ENCODE data around the gene TNRC6C. TPM values are rescaled to one million over a fixed set of nuclear protein-coding genes. Genes with fewer than 3 reads are reported as not detected.

Gene TNRC6C
- total and polyA plus RNA-seq, 9 of the 15 experiments (the other 6 are each of a cell fraction or from before 2014, with no cell fraction given), result 0.20 to 4.9 (median 2.3) TPM

DNA sequence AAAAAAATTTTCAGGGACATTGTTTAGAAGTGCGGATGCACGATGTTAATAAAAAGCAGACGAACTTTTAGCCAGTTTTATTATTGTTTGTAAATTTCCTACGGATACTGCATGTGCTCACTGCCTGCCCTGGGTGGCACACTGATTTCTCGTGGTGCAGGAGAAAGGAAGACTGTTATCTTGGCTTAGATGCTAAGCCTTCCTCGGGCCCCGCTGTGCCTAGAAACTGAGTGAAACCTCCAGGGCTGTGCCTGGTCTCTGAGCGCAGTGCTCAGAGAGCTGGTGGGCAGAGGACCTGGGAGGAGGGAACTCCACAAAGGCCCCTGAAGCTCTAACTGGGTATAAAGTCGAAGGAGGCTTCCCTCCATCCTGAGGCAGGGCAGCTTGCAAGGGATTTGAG lies 35.4 kb upstream of the TNRC6C start:
- intact Hi-C loops (cut with micrococcal nuclease) (no loop called here), in situ Hi-C loops (cut with MboI) (no loop called here)
- Histone ChIP-seq H3K4me3 (no peak overlapping the region), H3K79me2 (ENCODE audit: control insufficient read depth, insufficient read depth, low read length) (no peaks in the 10 kb centered on the region), H3K27me3 (ENCODE audit: control insufficient read depth in 2 of 2, insufficient read depth in 2 of 2, low read length in 2 of 2) (peaks cover 23 to 70% of the 10 kb centered on the region in 2 experiments), H3K9ac (ENCODE audit: insufficient read depth in 1 of 2, low read depth in 2 of 2, low read length in 2 of 2) (no peak overlapping the region), H3K9me3 (replicated peaks; ENCODE audit: control insufficient read depth, insufficient read depth, low read depth, low read length) (peaks cover 3% of the 10 kb centered on the region; the same call in 1 of the 2 replicates), H3K4me1 (replicated peaks in 1 of 2; ENCODE audit: control insufficient read depth in 2 of 2, insufficient read depth in 2 of 2, low read length in 2 of 2) (peaks cover 6 to 7% of the 10 kb centered on the region in 2 experiments; a peak in 3 of 5 replicates), H3K27ac (ENCODE audit: extremely low read depth, low read depth, low read length) (no peak overlapping the region), H4K20me1 (replicated peaks; ENCODE audit: control insufficient read depth, insufficient read depth, low read length) (peaks cover 6% of the 10 kb centered on the region; the same call in 1 of the 2 replicates), H3K36me3 (ENCODE audit: control insufficient read depth, insufficient read depth, low read length) (no peaks in the 10 kb centered on the region), H2AFZ (ENCODE audit: low read depth, low read length) (no peak overlapping the region), H3K4me2 (ENCODE audit: insufficient read depth, low read length) (no peak overlapping the region), H3K9me1 (ENCODE audit: control insufficient read depth, insufficient read depth, low read length) (no peaks in the 10 kb centered on the region)
- BruUV-seq (replicated peaks), result no TSS peak
- no peak for ATAC-seq
- 0% methylated on average over 8 of the region's 9 CpGs for WGBS (ENCODE audit: insufficient coverage, low coverage, missing lambda C conversion rate)
- no peak for TF ChIP-seq CBX5 (IDR thresholded peaks at IDR 0.05; ENCODE audit: borderline replicate concordance, low read depth)
- no peak for FAIRE-seq
- ChIA-PET POLR2A (interaction anchor here (0.9 kb wide), 1 partner anchor 9 kb away, joined by 4 read pairs; no protein-coding TSS in a partner anchor), CTCF (ENCODE audit: low intra/inter-chr PET ratio) (no interaction called here)
- no peak for DNase-seq (ENCODE audit: extremely low read depth in 1 of 4, low spot score in 3 of 4)

DNA sequence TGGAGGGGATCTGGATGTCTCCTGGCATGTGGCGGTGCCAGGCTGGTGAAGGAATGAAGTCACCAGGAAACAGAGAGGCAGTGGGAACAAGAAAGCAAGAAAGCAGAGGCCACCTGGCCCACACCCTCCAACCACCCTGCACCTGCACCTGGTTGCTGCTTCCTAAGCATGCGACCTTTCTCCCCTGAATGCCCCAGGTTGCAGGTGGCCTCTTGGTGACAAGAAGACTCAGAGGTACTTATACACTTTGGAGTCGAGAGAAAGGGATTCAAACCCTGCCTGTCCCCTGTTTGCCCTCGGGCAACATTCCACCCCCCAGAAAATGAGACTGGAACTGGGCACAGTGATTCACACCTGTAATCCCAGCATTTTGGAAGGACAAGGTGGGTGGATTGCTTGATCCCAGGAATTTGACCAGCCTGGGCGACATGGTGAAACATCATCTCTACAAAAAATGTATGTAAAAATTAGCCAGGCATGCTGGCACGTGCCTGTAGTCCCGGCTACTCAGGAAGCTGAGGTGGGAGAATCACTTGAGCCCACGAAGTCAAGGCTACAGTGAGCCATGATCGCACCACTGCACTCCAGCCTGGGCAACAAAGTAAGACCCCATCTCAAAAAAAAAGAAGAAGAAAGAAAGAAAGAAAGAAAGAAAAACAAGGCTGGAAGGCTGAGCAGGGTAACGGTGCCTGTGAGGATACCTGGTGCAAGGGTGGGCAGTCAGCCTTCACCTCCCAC lies 34.6 kb upstream of the TNRC6C start:
- FAIRE-seq, result no peak
- Histone ChIP-seq H3K4me2 (ENCODE audit: insufficient read depth, low read length) (no peak overlapping the region), H3K9ac (ENCODE audit: insufficient read depth in 1 of 2, low read depth in 2 of 2, low read length in 2 of 2) (no peak overlapping the region)
- TF ChIP-seq MECOM (CRISPR knock-in tag; IDR thresholded peaks at IDR 0.05), result no peak
- TF ChIP-seq PHF20 (IDR thresholded peaks at IDR 0.05; ENCODE audit: partially characterized antibody), result no peak
- TF ChIP-seq SRSF7 (optimal IDR thresholded peaks at IDR 0.05; ENCODE audit: low read depth, low read length), result no peak
- no peak for TF ChIP-seq ZNF76 (CRISPR knock-in tag; IDR thresholded peaks at IDR 0.05; ENCODE audit: borderline replicate concordance)
- TF ChIP-seq, protein P1, sequence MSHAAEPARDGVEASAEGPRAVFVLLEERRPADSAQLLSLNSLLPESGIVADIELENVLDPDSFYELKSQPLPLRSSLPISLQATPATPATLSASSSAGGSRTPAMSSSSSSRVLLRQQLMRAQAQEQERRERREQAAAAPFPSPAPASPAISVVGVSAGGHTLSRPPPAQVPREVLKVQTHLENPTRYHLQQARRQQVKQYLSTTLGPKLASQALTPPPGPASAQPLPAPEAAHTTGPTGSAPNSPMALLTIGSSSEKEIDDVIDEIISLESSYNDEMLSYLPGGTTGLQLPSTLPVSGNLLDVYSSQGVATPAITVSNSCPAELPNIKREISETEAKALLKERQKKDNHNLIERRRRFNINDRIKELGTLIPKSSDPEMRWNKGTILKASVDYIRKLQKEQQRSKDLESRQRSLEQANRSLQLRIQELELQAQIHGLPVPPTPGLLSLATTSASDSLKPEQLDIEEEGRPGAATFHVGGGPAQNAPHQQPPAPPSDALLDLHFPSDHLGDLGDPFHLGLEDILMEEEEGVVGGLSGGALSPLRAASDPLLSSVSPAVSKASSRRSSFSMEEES (CRISPR knock-in tag; IDR thresholded peaks at IDR 0.05), result no peak
- TF ChIP-seq, protein P2, sequence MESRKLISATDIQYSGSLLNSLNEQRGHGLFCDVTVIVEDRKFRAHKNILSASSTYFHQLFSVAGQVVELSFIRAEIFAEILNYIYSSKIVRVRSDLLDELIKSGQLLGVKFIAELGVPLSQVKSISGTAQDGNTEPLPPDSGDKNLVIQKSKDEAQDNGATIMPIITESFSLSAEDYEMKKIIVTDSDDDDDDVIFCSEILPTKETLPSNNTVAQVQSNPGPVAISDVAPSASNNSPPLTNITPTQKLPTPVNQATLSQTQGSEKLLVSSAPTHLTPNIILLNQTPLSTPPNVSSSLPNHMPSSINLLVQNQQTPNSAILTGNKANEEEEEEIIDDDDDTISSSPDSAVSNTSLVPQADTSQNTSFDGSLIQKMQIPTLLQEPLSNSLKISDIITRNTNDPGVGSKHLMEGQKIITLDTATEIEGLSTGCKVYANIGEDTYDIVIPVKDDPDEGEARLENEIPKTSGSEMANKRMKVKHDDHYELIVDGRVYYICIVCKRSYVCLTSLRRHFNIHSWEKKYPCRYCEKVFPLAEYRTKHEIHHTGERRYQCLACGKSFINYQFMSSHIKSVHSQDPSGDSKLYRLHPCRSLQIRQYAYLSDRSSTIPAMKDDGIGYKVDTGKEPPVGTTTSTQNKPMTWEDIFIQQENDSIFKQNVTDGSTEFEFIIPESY (CRISPR knock-in tag; IDR thresholded peaks at IDR 0.05), result no peak
- TF ChIP-seq, protein P3, sequence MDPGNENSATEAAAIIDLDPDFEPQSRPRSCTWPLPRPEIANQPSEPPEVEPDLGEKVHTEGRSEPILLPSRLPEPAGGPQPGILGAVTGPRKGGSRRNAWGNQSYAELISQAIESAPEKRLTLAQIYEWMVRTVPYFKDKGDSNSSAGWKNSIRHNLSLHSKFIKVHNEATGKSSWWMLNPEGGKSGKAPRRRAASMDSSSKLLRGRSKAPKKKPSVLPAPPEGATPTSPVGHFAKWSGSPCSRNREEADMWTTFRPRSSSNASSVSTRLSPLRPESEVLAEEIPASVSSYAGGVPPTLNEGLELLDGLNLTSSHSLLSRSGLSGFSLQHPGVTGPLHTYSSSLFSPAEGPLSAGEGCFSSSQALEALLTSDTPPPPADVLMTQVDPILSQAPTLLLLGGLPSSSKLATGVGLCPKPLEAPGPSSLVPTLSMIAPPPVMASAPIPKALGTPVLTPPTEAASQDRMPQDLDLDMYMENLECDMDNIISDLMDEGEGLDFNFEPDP (CRISPR knock-in tag; IDR thresholded peaks at IDR 0.05), result no peak
- no peak for TF ChIP-seq ZNF75A (CRISPR knock-in tag; IDR thresholded peaks at IDR 0.05)
- TF ChIP-seq ZNF586 (CRISPR knock-in tag; conservative IDR thresholded peaks at IDR 0.05), result no peak

More for the DNA sequence above, 34.6 kb upstream of the TNRC6C start:
- no peak overlapping the region for H3K4me3 ChIP-seq
- H4K20me1 ChIP-seq (replicated peaks; ENCODE audit: control insufficient read depth, insufficient read depth, low read length), result peaks cover 6% of the 10 kb centered on the region; the same call in 1 of the 2 replicates
- ChIA-PET CTCF (ENCODE audit: low intra/inter-chr PET ratio) (no interaction called here), POLR2A (interaction anchor here (0.7 to 0.9 kb wide), 2 partner anchors 13 to 1310 kb away, joined by 3 read pairs; no protein-coding TSS in a partner anchor)
- intact Hi-C loops (cut with micrococcal nuclease) (no loop called here), in situ Hi-C loops (cut with MboI) (no loop called here)
- H2AFZ ChIP-seq (ENCODE audit: low read depth, low read length), result no peak overlapping the region
- BruUV-seq (replicated peaks), result no TSS peak
- no peaks in the 10 kb centered on the region for H3K9me1 ChIP-seq (ENCODE audit: control insufficient read depth, insufficient read depth, low read length)
- H3K27ac ChIP-seq (ENCODE audit: extremely low read depth, low read depth, low read length), result no peak overlapping the region
- ATAC-seq (no peak), DNase-seq (ENCODE audit: extremely low read depth in 1 of 4, low spot score in 3 of 4) (no peak)
- peaks cover 6 to 7% of the 10 kb centered on the region in 2 experiments; a peak in 3 of 5 replicates for H3K4me1 ChIP-seq (replicated peaks in 1 of 2; ENCODE audit: control insufficient read depth in 2 of 2, insufficient read depth in 2 of 2, low read length in 2 of 2)
- no peaks in the 10 kb centered on the region for H3K79me2 ChIP-seq (ENCODE audit: control insufficient read depth, insufficient read depth, low read length)
- WGBS (ENCODE audit: insufficient coverage, low coverage, missing lambda C conversion rate), result 1% methylated on average over 8 of the region's 10 CpGs
- peaks cover 3% of the 10 kb centered on the region; the same call in 1 of the 2 replicates for H3K9me3 ChIP-seq (replicated peaks; ENCODE audit: control insufficient read depth, insufficient read depth, low read depth, low read length)
- no peaks in the 10 kb centered on the region for H3K36me3 ChIP-seq (ENCODE audit: control insufficient read depth, insufficient read depth, low read length)
- H3K27me3 ChIP-seq (ENCODE audit: control insufficient read depth in 2 of 2, insufficient read depth in 2 of 2, low read length in 2 of 2), result peaks cover 21 to 71% of the 10 kb centered on the region in 2 experiments
